ENCODE data around the gene INTS3. TPM values are rescaled to one million over a fixed set of nuclear protein-coding genes. Genes with fewer than 3 reads are reported as not detected.

The INTS3 gene
- total and polyA plus RNA-seq, 10 of the 15 experiments (the other 5 are each of a cell fraction or from before 2014, with no cell fraction given) = 12.6 to 87.4 (median 30.8) TPM

DNA sequence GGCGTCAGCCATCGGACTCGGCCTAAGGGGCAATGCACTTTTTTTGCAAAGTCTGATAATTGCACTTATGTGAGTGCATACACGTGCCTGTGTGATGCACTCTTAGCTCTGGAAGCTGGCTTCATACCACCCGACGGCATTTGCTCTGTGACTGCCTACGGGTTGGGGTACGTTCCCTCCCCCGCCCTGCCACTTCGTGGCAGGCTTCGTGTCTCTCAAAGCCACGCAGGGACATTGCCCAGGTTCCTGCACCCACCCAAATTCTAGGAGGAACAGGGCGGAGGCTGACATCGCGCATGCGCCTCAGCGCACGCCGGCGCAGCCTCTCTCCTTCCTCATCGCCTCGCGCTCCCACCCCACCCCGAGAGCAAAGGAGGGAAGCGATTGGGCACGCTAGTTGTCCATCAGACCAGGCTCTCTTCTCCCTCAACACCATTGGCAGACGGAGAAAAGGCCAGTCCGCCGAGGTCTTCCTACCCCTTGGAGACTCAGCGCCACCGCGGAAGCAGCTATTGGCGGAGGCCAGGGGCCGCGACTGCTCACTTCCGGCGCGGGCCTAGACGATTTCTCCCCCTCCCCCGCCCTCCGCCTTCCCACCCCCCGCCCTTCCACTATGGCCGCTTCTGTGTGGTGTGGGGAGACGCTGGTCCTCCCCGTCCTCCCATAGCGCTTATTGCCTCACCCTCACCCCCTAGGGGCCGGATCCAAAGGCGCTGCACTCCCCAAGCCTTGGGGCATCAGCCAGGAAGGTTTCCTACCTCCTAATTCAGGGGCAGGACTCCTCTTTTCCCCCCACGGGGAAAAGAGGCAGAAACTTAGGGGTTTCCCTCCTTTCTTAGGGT, at the start of gene INTS3 (continued):
- TF ChIP-seq ZNF24 (IDR thresholded peaks at IDR 0.05) (no peak), FOXK2 (IDR thresholded peaks at IDR 0.05) (no peak), DPF2 (IDR thresholded peaks at IDR 0.05) (peak; percentile 92), POLR2AphosphoS2 (IDR thresholded peaks at IDR 0.05; ENCODE audit: low read depth, low read length) (no peak; the same call in 1 of the 2 replicates), RBBP5 (conservative IDR thresholded peaks at IDR 0.05) (no peak), ZNF207 (IDR thresholded peaks at IDR 0.05; ENCODE audit: borderline replicate concordance) (peak; percentile 66; the same call in 1 of the 2 replicates), CBX5 (IDR thresholded peaks at IDR 0.05; ENCODE audit: low read depth) (no peak), CHD4 (IDR thresholded peaks at IDR 0.05) (no peak), EZH2 (IDR thresholded peaks at IDR 0.05; ENCODE audit: borderline replicate concordance, control insufficient read depth, low read depth, low read length) (no peak), RB1 (IDR thresholded peaks at IDR 0.05; ENCODE audit: borderline replicate concordance) (0 out of 2 replicates have a peak, but pooled peaks have one; percentile 57), NFIC (IDR thresholded peaks at IDR 0.05; ENCODE audit: low read depth, low read length) (no peak), HCFC1 (IDR thresholded peaks at IDR 0.05; ENCODE audit: low read length) (no peak), MYC (IDR thresholded peaks at IDR 0.05; ENCODE audit: insufficient read depth, insufficient read length, insufficient replicate concordance, low read length, severe bottlenecking) (no peak), PAX5 (IDR thresholded peaks at IDR 0.05; ENCODE audit: borderline replicate concordance, low read depth, low read length) (no peak), HDGF (IDR thresholded peaks at IDR 0.05) (peak; percentile 60; the same call in 1 of the 2 replicates), CHD1 (IDR thresholded peaks at IDR 0.05; ENCODE audit: low read depth, low read length) (no peak), RUNX3 (IDR thresholded peaks at IDR 0.05; ENCODE audit: low read length) (peak; percentile 18; the same call in 1 of the 2 replicates), JUNB (IDR thresholded peaks at IDR 0.05) (no peak), CREM (IDR thresholded peaks at IDR 0.05; ENCODE audit: low read depth) (peak; percentile 75), SREBF1 (IDR thresholded peaks at IDR 0.05; ENCODE audit: low read length) (no peak), MXI1 (IDR thresholded peaks at IDR 0.05; ENCODE audit: low read depth, low read length) (peak; percentile 35; the same call in 1 of the 2 replicates), SRF (IDR thresholded peaks at IDR 0.05; ENCODE audit: low read depth in 2 of 2, low read length in 2 of 2) (no peak), JUND (IDR thresholded peaks at IDR 0.05; ENCODE audit: low read depth, low read length) (no peak), EP300 (IDR thresholded peaks at IDR 0.05; ENCODE audit: borderline replicate concordance in 1 of 2, control insufficient read depth in 1 of 2, low read depth in 2 of 2, low read length in 2 of 2) (no peak), SMAD1 (IDR thresholded peaks at IDR 0.05; ENCODE audit: low read depth, partially characterized antibody) (no peak), ASH2L (IDR thresholded peaks at IDR 0.05; ENCODE audit: borderline replicate concordance, low read depth) (no peak), NFYA (IDR thresholded peaks at IDR 0.05; ENCODE audit: borderline replicate concordance, low read depth, low read length) (peak; percentile 24; the same call in 1 of the 2 replicates)
- TF ChIP-seq, protein P1, sequence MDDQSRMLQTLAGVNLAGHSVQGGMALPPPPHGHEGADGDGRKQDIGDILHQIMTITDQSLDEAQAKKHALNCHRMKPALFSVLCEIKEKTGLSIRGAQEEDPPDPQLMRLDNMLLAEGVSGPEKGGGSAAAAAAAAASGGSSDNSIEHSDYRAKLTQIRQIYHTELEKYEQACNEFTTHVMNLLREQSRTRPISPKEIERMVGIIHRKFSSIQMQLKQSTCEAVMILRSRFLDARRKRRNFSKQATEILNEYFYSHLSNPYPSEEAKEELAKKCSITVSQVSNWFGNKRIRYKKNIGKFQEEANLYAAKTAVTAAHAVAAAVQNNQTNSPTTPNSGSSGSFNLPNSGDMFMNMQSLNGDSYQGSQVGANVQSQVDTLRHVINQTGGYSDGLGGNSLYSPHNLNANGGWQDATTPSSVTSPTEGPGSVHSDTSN (IDR thresholded peaks at IDR 0.05; ENCODE audit: insufficient replicate concordance, low read depth, low read length) = peak; percentile 97
- TF ChIP-seq, protein P2, sequence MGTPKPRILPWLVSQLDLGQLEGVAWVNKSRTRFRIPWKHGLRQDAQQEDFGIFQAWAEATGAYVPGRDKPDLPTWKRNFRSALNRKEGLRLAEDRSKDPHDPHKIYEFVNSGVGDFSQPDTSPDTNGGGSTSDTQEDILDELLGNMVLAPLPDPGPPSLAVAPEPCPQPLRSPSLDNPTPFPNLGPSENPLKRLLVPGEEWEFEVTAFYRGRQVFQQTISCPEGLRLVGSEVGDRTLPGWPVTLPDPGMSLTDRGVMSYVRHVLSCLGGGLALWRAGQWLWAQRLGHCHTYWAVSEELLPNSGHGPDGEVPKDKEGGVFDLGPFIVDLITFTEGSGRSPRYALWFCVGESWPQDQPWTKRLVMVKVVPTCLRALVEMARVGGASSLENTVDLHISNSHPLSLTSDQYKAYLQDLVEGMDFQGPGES (IDR thresholded peaks at IDR 0.05) = peak; percentile 92

Data from GM12878 (cell line).